Measurements from ENCODE around the gene GAL.

Gene GAL

GRCh38 chr11:68659158-68659921 lies 25.0 kb upstream of the GAL start:
- TF ChIP-seq EZH2phosphoT487 (IDR thresholded peaks at IDR 0.05; ENCODE audit: borderline replicate concordance, low read length) (no peak), CTCF (IDR thresholded peaks at IDR 0.05; ENCODE audit: low read depth, low read length, poor library complexity, severe bottlenecking) (no peak)
- Histone ChIP-seq H3K4me1 (ENCODE audit: control insufficient read depth, low read length) (no peaks in the 10 kb centered on the region), H3K4me3 (ENCODE audit: low read length) (no peak overlapping the region), H3K27ac (ENCODE audit: low read depth, low read length) (no peak overlapping the region), H3K4me2 (ENCODE audit: low read length) (no peak overlapping the region), H3K27me3 (ENCODE audit: control insufficient read depth, low read length) (no peaks in the 10 kb centered on the region), H3K79me2 (ENCODE audit: control insufficient read depth, low read length) (no peaks in the 10 kb centered on the region), H3F3A (ENCODE audit: control insufficient read depth, insufficient read depth) (no peaks in the 10 kb centered on the region), H4K20me1 (ENCODE audit: control insufficient read depth, insufficient read depth, low read depth, low read length) (no peaks in the 10 kb centered on the region), H3K9me3 (ENCODE audit: control insufficient read depth, insufficient read depth, low read length) (no peaks in the 10 kb centered on the region), H3K9me2 (replicated peaks; ENCODE audit: control insufficient read depth, low read length) (no peaks in the 10 kb centered on the region), H3K36me3 (ENCODE audit: control insufficient read depth, low read length) (no peaks in the 10 kb centered on the region)

- no peaks in the 10 kb centered on the region for H3K79me2 ChIP-seq (ENCODE audit: control insufficient read depth, low read length)
- no peaks in the 10 kb centered on the region for H3K4me1 ChIP-seq (ENCODE audit: control insufficient read depth, low read length)
- no peak for TF ChIP-seq CTCF (IDR thresholded peaks at IDR 0.05; ENCODE audit: low read depth, low read length, poor library complexity, severe bottlenecking)
- TF ChIP-seq EZH2phosphoT487 (IDR thresholded peaks at IDR 0.05; ENCODE audit: borderline replicate concordance, low read length), result no peak
- H3K27ac ChIP-seq (ENCODE audit: low read depth, low read length), result no peak overlapping the region
- no peaks in the 10 kb centered on the region for H3K9me3 ChIP-seq (ENCODE audit: control insufficient read depth, insufficient read depth, low read length)
- no peaks in the 10 kb centered on the region for H3K36me3 ChIP-seq (ENCODE audit: control insufficient read depth, low read length)
- H3F3A ChIP-seq (ENCODE audit: control insufficient read depth, insufficient read depth), result no peaks in the 10 kb centered on the region
- no peak overlapping the region for H3K4me3 ChIP-seq (ENCODE audit: low read length)
- H3K27me3 ChIP-seq (ENCODE audit: control insufficient read depth, low read length), result no peaks in the 10 kb centered on the region
- H3K4me2 ChIP-seq (ENCODE audit: low read length), result no peak overlapping the region
- no peaks in the 10 kb centered on the region for H4K20me1 ChIP-seq (ENCODE audit: control insufficient read depth, insufficient read depth, low read depth, low read length)
- H3K9me2 ChIP-seq (replicated peaks; ENCODE audit: control insufficient read depth, low read length), result no peaks in the 10 kb centered on the region
Observed at GRCh38 chr11:68660066-68660810, 24.1 kb upstream of the GAL start.

GRCh38 chr11:68661014-68661413 lies 23.3 kb upstream of the GAL start:
- no peaks in the 10 kb centered on the region for H3K36me3 ChIP-seq (ENCODE audit: control insufficient read depth, low read length)
- H3K79me2 ChIP-seq (ENCODE audit: control insufficient read depth, low read length), result no peaks in the 10 kb centered on the region
- no peaks in the 10 kb centered on the region for H3K9me2 ChIP-seq (replicated peaks; ENCODE audit: control insufficient read depth, low read length)
- H3K27ac ChIP-seq (ENCODE audit: low read depth, low read length), result no peak overlapping the region
- no peak for TF ChIP-seq EZH2phosphoT487 (IDR thresholded peaks at IDR 0.05; ENCODE audit: borderline replicate concordance, low read length)
- TF ChIP-seq CTCF (IDR thresholded peaks at IDR 0.05; ENCODE audit: low read depth, low read length, poor library complexity, severe bottlenecking), result no peak
- H3K27me3 ChIP-seq (ENCODE audit: control insufficient read depth, low read length), result no peaks in the 10 kb centered on the region
- no peak overlapping the region for H3K4me3 ChIP-seq (ENCODE audit: low read length)
- H3K9me3 ChIP-seq (ENCODE audit: control insufficient read depth, insufficient read depth, low read length), result no peaks in the 10 kb centered on the region
- H3K4me1 ChIP-seq (ENCODE audit: control insufficient read depth, low read length), result no peaks in the 10 kb centered on the region
- H4K20me1 ChIP-seq (ENCODE audit: control insufficient read depth, insufficient read depth, low read depth, low read length), result no peaks in the 10 kb centered on the region
- no peaks in the 10 kb centered on the region for H3F3A ChIP-seq (ENCODE audit: control insufficient read depth, insufficient read depth)
- no peak overlapping the region for H3K4me2 ChIP-seq (ENCODE audit: low read length)
